ENCODE data around the gene POLA2.
A peak's percentile ranks its signal among the peaks of the same experiment; 100 is the strongest.

POLA2 gene

DNA sequence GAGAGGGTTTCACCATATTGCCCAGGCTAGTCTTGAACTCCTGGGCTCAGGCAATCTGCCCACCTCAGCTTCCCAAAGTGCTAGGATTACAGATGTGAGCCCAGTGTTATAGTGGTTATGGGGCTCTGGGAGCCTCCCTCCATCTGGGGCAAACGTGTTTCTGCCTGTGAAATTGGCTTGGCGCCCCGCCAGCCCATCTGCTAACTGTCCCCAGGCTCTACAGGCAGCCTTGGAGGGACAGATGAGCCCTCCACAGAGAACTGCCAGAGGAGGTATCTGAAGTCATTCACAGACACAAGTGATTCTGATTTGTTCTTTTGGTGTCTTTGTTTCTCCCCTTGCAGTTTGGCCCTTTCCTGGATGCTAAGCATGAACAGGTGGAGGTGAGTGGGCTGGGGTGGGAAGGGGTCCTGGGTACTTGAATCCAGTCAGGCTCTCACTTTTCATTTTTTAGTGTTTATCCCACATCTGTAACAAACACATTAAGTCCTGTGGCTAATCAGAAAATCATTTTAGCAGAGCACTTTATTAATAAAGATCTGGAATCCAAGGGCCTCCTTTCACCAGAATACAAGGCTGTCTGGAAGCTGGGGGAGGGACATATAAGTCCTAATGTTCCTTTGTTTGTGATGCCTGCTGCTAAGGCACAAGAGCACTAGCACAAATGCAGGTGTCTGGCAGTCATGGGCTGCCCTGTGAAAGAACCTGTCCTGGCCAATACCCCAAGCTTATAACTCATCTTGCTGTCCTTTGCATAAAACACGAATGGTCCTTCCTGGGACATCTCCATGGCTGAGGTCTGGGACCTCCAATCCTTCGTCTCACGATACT is 27.2 kb downstream of the POLA2 start:
- peak; percentile 65 for DNase-seq

DNA sequence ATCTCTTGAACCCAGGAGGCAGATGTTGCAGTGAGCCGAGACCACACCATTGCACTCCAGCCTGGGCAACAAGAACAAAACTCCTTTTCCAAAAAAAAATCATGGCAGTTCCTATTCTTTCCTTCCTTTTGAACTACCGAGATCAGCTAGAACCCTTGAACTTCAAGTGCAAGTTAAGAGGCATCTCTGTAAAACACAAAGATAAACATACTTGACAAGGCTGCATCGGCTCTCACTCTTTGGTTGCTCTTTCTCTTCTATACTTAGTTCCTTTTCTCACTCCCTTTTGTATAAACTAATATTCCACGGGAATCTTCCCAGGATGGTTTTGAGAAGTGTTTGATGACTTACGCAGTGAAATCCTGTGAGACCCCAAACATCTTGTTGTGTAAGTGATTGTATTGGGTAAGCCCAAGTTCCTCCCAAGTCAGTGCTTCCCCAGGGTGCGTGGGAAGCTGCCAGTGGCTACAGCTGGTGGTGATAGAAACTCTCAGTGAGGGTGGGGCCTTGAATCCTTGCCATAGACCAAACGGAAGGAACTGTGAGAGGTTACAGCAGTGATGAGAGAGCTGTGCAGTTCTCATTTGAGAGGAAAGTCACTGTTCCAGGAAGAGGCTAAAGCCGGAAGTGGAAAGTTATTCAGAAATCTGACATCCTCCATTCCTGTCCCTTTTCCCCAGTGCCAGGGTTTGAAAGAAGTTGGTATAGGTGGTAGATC is 28.8 kb downstream of the POLA2 start:
- no peak for DNase-seq

DNA sequence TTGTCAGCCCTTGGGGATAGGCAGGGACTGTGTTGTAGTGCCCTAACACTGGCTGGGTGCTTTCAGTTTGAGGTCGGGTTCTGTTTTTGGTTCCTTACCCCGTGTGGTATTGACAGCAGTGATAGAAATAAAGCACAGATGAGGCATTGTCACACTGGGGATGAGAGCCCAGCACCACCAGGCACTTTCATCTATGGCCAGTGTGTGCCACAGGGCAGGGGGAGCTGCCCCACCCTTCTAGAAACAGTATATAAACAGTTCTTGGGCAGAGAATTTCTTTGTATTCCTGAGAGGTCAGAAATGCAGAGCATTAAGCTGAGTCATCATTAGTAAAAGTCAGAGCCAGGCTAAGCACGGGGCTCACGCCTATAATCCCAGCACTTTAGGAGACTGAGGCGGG is 29.9 kb downstream of the POLA2 start:
- DNase-seq, result no peak

DNA sequence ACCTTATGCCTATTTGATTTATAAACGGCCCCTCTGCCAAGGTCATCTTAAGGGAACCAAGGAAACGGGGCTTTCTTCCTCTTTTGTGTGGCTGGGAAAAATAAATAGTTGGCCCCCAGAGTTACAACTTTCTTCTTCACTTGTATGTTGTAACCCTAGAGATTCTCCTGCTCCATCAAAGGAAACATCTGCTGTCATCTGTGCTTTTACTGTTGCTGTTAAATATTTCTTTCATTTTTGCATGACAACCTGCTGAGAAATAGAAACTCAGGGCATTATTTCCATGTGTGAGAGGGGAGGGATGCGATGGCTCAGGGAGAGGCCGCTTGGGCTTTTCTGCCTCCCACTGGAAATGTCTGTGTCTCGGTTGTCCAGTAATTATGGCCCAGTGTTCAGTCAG is 31.1 kb downstream of the POLA2 start:
- DNase-seq, result no peak

DNA sequence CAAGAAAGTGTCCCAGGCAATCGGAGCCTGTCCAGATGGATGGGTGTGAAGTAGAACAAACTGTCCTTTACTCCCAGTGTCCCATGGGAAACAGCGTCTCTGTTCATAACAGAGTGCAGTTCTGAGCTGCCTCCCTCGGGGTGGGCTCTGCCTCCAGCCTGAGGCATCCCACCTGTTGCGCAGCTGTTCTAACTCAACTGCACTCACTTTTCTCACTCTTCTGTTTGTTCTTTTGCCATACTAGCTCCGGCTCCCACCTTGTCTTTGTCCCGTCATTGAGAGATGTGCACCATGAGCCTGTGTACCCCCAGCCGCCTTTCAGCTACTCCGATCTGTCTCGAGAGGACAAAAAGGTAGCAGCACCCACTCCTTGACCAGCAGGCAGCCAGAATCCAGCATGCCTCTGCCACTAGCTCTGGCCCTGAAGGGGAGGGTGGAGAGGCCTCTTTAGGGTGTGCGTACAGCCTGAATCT is 32.2 kb downstream of the POLA2 start:
- no peak for DNase-seq

DNA sequence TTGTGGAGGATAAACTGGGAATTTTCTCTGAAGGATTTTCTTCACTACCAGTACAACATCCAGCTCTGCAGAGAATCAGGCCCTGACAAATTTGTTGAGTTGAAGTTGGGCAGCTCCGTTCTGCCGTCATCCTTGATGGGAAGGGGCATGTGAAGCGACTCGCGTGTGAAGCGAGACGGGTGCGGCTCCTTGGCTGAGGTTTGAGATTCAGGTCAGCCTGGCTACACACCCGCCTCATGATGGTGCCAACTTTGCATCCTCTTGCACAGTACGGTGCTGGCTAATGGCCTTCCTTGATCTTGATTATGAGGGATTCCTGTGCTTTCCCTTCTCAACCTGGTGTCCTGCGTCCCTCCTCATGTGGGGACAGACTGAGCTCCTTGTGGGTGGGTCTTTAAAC is 33.2 kb downstream of the POLA2 start:
- DNase-seq, result no peak

DNA sequence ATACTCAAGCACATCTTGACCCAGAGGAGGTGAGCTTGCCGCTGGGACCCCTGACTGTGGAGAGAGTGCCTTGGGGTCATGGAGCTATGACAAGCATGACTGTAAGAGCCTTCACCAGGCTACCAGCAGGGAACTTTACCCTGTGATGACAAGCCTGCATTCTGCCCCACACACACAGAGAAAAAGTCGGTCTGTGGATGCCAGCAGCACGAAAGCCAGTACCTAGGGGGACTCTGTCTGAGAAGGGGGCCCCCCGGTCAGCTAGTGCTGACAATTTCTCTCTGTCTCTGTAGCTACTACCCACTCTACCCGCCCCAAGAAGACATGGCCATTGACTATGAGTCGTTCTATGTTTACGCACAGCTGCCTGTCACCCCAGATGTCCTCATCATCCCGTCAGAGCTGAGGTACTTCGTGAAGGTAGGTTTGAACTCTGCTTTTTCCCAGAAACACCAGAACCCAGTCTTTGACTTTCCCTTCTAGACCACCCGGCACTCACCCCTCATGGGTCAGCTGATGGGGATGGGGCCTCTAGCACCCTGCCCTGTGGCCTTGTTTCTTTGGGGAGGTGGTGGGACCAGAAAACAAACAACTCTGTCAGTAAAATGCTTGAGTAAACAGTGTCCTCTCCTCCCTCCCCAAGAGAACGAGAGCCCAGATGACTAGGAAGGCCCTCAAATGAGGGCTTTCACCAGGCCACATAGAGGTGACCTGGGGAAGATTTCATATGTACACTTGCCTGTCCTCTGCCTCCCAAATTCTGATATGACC is 34.0 kb downstream of the POLA2 start:
- no peak for DNase-seq

DNA sequence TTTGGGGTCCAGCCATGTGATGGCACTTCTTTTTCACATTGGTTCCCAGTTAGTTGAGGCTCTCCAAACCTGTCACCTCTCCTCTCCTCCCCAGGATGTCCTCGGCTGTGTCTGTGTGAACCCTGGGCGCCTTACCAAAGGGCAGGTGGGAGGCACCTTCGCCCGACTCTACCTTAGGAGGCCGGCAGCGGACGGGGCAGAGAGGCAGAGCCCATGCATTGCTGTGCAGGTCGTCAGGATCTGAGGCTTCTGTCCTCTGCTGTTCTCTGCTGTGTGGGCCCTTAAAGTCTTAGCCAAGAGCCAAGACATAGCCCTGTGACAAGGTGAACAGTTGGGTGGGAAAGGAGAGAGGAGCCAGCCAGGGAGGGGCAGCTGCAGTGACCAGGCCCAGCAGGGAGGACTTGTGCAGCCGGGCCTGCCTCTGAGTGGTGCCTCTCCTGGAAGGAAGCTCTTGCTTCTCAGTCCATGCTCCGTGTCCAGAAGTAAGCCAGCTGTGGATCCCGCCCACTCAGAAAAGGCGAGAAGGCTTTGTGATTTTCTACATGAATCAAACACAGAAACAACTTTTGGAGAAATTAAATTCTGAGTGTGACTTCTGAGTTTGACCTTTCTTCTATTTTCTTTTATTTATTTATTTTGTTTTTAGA is 35.4 kb downstream of the POLA2 start:
- DNase-seq, result no peak

DNA sequence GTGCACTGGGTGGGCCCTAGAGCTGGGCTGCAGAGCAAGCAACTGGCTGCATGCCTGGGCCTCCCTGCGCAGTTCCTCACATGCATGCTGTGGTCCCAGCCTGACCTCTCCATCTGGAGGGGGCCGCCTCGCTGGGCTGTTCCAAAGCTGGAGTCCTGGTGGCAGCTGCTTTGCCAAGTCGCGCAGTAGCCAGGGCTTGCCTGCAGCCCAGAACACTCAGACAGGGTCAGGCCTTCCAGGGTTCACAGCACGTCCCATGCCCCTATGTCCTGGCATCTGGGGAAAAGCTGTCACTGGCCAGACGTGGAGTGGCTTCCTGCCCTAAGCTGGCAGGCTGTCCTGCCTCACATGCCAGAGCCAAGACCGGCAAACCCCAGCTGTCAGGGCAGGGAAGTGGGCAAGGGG is 36.4 kb downstream of the POLA2 start:
- DNase-seq, result no peak

DNA sequence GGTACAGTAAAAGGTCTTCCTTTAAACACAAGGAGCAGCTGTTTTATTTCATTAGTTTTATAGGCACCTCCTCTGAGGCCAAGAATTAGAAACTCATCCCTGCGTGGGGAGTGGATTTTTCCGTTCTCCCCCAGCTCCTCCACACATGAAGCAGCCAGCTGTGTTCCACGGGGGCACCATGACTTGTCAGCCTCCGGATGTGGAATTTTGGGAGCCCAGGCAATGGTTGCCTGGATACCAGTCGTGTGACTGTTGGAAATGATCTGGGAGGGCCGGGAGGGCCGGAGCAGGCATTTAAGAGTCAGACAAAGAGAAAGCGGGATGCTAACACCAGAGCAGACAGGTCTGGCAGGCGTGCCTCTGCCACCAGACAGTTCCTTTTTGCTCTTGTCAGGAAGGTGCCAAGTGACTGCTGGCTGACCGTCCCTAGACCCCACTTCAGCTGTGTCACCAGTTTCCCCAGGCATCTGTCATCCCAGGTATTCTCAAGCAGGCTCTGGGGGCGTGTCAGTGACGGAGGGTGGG is 37.0 kb downstream of the POLA2 start:
- DNase-seq, result no peak

DNA sequence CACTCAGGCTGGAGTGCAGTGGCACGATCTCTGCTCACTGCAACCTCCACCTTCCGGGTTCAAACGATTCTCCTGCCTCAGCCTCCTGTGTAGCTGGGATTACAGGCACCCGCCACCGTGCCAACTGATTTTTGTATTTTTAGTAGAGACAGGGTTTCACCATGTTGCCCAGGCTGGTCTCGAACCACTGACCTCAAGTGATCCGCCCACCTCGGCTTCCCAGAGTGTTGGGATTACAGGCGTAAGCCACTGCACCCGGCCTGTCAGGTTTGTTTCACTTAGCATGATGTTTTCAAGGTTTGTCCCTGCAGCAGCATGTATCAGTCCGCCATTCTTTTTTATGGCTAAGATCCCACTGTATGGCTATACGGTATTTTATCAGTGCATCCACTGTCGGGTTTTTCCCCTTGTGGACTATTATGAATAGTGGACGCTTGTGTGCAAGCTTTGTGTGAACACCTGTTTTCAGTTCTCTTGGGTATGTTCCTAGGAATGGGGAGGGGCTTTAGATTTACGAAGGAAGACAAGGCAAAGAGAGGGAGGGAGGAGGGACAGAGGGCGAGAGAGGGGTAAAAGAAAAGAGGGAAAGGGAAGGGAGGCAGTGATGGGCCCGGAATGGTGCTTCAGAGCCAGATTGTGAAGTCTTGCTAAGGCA is 39.0 kb downstream of the POLA2 start:
- no peak for DNase-seq

DNA sequence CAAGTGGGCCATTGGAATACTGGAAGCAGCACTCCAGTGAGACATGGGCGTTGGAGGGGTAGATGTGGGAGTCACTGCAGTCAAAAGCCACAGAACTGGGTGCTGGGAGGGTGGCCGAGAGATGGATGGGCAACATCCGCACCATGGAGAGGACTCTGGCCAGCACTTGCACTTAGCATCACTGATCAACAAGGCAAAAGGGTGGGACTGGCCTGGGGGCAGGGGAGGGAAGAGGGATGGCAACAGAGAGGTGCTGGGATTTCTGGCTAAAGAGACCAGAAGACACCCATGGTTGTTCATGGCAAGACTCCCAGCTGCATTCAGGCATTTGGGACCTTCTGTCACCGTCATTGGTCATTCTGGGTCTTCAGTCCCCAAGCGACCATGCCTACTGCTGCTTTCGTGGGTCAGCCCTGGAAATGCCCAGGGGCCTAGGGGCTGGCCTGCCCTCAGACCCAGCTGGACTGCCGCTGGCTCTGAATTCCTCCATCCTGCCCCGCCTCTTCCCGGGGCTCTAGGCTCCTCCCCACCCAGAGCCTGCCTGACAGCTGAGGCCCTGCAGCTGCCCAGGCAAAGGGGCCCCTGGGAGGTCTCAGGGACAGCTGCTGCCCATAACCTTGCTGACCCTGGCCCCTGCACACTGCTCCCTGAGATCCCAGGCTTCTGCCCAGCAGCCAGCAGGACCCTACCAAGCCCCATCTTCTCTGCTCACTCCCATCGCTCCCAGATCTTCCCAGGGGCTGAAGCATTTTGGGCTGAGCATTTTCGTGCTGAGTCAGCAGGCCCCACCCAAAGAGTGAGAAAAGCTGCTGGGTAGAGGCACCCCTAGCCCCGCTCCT is 39.9 kb downstream of the POLA2 start:
- no peak for DNase-seq

DNA sequence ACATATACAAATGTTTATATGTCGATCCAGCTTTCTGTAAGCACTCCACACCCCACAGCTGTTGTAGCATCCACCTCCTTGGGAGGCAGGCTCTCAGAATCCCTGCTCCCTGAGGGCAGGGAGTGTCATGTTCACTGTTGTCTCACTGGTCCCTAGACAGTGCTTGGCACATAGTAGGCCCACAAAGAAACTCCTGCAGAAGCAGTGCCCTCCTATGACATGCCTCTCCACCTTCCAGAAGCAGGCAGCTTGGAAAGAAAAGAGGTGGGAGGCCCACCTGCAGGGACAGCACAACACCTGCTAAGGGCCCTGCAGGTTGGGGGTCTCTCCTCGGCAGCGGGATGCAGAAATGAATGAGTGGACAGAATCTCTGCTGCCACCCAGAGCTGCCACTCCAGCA is 41.8 kb downstream of the POLA2 start:
- no peak for DNase-seq

DNA sequence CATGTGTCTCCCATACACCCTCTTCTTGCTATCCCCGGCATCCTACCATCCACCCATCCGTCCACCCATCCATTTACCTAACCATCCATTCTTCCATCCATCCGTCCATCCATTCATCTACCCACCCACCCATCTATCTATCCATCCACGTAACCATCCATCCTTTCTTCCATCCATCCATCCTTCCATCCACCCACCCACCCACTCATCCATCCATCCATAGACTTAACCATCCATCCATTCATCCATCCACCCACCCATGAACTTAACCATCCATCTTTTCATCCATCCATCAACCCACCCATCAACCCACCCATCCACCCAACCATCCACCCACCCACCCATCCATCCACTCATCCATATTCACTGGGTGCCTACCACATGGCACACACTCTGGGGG is 42.3 kb downstream of the POLA2 start:
- no peak for DNase-seq

DNA sequence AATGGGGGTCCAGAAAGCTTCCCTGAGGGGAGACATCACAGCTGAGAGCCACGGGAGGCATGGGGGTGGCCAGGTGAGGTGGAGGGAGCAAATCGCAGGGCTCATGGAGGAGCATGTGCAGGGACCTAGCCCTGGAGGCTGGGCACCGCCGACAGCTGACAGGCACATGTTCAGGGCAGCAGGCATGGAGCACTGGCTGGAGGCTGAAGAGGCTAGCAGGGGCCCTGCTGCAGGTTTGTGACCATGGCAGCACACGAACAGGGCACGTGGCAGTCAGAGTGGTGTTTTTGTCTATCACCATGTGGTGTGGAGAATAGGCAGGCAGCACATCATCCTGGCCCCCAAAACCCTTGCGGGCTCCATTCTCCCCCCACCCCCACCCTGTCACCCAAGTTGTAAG is 42.9 kb downstream of the POLA2 start:
- no peak for DNase-seq

DNA sequence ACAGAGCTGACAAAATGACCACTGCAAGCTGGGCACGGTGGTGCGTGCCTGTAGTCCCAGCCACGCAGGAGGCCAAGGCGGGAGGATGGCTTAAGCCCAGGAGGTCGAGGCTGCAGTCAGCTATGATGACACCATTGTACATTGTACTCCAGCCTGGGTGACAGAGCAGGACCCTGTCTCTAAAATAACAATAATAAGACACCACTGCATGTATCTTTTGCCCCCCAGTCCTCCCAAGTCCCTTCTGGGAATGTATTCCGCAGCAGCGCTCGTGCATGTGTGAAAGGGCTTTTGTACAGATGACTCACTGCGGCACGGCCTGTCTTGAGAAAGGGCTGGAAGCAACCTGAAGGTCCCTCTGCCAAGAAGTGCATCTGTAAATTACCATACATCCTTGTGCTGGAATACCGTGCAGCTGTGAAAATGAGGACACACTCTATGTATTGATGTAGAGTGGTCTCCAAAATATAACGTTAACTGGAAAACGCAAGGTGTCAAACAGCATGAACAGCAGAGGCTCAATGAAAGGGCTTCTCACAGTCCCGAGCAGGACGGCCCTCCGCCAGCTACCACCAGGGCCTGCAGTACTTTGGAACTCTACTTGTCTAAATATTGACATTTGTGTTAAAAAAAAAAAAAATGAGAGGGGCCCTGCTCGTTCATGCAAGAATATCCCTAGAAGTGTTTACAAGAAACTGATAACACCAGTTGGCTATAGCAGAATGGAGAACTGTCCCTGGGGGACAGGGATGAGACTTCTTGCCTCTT is 43.9 kb downstream of the POLA2 start:
- DNase-seq, result no peak

DNA sequence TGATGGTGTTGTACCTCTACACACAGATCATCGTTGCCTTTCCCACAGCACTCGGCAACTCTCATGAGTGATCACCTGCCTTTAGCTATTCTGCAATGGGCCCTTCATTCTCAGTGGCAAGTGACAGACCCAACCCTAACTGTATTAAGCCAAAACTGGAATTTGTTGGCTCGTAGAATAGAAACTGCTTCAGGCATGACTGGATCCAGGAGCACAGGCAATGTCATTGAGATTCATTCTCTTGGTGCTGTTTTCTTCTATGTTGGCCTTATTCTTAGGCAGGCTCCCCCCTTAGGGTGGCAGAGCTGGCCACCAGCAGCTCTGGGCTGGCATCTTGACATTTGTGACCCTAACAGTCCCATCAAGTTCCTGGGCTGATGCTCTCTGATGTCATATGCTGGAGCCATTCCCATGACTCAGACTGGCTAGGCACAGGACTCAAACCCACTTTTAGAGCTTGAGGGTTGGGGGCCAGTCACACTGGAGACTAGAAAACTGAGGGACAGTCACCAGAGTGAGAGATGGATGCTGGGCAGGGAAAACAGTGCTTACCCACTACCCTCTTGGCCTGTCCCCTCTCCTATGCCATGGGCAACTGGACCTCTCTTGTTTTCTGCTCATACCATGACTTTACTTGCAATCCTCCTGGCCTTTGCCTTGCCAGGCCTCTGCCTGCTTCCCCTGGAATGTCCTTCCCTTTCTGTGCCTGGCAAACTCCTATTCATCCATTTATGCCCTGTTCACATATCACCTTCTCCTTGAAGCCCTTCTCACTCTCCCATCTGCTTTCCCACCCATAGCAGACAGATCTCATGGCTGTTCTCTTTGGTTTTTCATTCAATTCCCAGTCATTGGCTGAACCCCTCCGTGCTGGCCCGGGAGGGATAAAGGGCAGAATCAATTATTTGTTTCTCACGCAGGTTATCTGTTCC is 45.8 kb downstream of the POLA2 start:
- no peak for DNase-seq

DNA sequence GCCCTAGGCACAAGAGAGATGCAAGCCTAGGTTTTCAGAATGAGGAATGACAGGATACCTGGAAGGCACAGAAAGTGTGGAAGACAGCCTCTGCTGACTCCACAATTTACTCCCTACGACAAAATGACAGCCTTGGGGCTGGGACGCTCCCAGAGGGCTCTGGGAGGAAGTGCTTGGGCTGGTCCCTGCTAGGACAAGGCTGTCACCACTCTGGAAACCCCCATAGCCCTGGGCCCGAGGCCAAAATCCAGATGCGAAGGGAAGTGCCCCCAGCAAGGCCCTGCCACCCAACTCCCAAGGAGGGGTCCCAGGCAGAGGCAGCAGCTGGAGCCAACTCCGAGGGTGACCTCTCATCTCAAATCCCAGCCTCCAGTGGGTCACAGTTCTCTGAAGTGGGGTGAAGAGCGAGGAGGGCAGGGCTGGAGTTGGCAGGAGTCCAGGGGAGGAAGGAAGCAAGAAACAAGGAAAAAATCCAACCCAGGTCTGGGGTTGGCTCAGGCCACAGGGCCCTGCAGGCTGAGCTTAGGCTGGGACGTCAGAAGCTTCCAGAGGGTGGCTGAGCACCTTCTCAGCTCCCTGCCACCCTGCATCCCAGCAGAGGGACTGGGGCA is 46.6 kb downstream of the POLA2 start:
- no peak for DNase-seq

DNA sequence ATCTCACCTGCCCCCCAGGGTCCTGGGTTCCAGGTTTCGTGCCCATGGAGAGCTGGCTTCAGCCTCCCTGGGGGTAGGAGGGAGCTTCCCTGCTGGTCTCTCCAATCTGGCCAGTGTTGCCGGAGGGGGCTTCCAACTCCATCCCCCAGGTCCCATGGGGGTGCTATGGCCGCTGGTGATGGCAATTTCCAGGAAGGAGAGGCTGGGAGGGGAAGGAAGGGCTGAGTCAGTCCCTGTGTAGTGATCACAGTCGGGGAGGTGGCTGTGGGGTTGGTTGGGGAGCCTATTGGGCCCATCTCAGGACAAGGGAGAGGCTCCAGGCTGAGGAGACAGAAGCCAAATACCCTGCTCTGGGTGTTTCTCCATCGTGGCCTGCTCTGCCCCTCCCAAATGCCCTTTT is 47.2 kb downstream of the POLA2 start:
- DNase-seq, result no peak

Data from NCI-H1105 (cell line).